ENCODE data around the gene PPP1R14D. TPM values are rescaled to one million over a fixed set of nuclear protein-coding genes. Genes with fewer than 3 reads are reported as not detected.
"Not testable (repeated sequence)": the region's sequence is repeated elsewhere in the genome, so short reads cannot be mapped to it uniquely, and the experiment has no call there.

PPP1R14D gene
- total RNA-seq, 1 donor from 2014 or later: not detected

- no peaks in the 10 kb centered on the region for H3K9me3 Mint-ChIP-seq
- no peak for DNase-seq (ENCODE audit: low read depth, low spot score)
- H3K36me3 Mint-ChIP-seq (ENCODE audit: low read depth): no peaks in the 10 kb centered on the region
- H3K4me1 Mint-ChIP-seq: no peaks in the 10 kb centered on the region
- H3K4me3 Mint-ChIP-seq: no peak overlapping the region
- TF ChIP-seq CTCF (conservative IDR thresholded peaks at IDR 0.05): no peak
- H3K27me3 Mint-ChIP-seq (ENCODE audit: low read depth): peaks cover 6% of the 10 kb centered on the region
- H3K27ac Mint-ChIP-seq (ENCODE audit: unreplicated experiment): no peak overlapping the region
Observed at GRCh38 chr15:40863660-40864270, 35.3 kb upstream of the PPP1R14D start.

- H3K9me3 Mint-ChIP-seq; H3K4me3 Mint-ChIP-seq; DNase-seq (ENCODE audit: low read depth, low spot score); H3K27ac Mint-ChIP-seq (ENCODE audit: unreplicated experiment); H3K4me1 Mint-ChIP-seq; H3K36me3 Mint-ChIP-seq (ENCODE audit: low read depth); H3K27me3 Mint-ChIP-seq (ENCODE audit: low read depth): not testable (repeated sequence)
Observed at GRCh38 chr15:40861147-40861546, 32.6 kb upstream of the PPP1R14D start.

- peak; percentile 82 for TF ChIP-seq CTCF (conservative IDR thresholded peaks at IDR 0.05)
- Mint-ChIP-seq H3K27ac (ENCODE audit: unreplicated experiment) (no peak overlapping the region), H3K9me3 (no peaks in the 10 kb centered on the region), H3K27me3 (ENCODE audit: low read depth) (peaks cover 6% of the 10 kb centered on the region), H3K4me1 (peaks cover 5% of the 10 kb centered on the region), H3K4me3 (no peak overlapping the region), H3K36me3 (ENCODE audit: low read depth) (no peaks in the 10 kb centered on the region)
- peak; percentile 87 for DNase-seq (ENCODE audit: low read depth, low spot score)
Observed at GRCh38 chr15:40859206-40859851, 30.8 kb upstream of the PPP1R14D start.

- Mint-ChIP-seq H3K36me3 (ENCODE audit: low read depth) (no peaks in the 10 kb centered on the region), H3K27me3 (ENCODE audit: low read depth) (peaks cover 6% of the 10 kb centered on the region), H3K4me3 (no peak overlapping the region), H3K27ac (ENCODE audit: unreplicated experiment) (no peak overlapping the region), H3K9me3 (no peaks in the 10 kb centered on the region), H3K4me1 (peaks cover 5% of the 10 kb centered on the region)
- no peak for DNase-seq (ENCODE audit: low read depth, low spot score)
- TF ChIP-seq CTCF (conservative IDR thresholded peaks at IDR 0.05): no peak
Observed at GRCh38 chr15:40858706-40859105, 30.2 kb upstream of the PPP1R14D start.

GRCh38 chr15:40857601-40858341, 29.3 kb upstream of the PPP1R14D start:
- peaks cover 6% of the 10 kb centered on the region for H3K27me3 Mint-ChIP-seq (ENCODE audit: low read depth)
- H3K36me3 Mint-ChIP-seq (ENCODE audit: low read depth): no peaks in the 10 kb centered on the region
- no peak overlapping the region for H3K27ac Mint-ChIP-seq (ENCODE audit: unreplicated experiment)
- DNase-seq (ENCODE audit: low read depth, low spot score): peak; percentile 96
- peak; percentile 96 for TF ChIP-seq CTCF (conservative IDR thresholded peaks at IDR 0.05)
- H3K9me3 Mint-ChIP-seq: no peaks in the 10 kb centered on the region
- no peak overlapping the region for H3K4me3 Mint-ChIP-seq
- H3K4me1 Mint-ChIP-seq: peaks cover 5% of the 10 kb centered on the region

GRCh38 chr15:40856746-40857145, 28.2 kb upstream of the PPP1R14D start:
- Mint-ChIP-seq H3K36me3 (ENCODE audit: low read depth) (no peaks in the 10 kb centered on the region), H3K4me1 (peaks cover 5% of the 10 kb centered on the region), H3K9me3 (no peaks in the 10 kb centered on the region), H3K27ac (ENCODE audit: unreplicated experiment) (no peak overlapping the region), H3K4me3 (no peak overlapping the region), H3K27me3 (ENCODE audit: low read depth) (peaks cover 6% of the 10 kb centered on the region)
- DNase-seq (ENCODE audit: low read depth, low spot score): no peak
- TF ChIP-seq CTCF (conservative IDR thresholded peaks at IDR 0.05): no peak

Measured in neural crest cell (in vitro differentiated cells).